ENCODE data around the gene FAM237A.

DNA sequence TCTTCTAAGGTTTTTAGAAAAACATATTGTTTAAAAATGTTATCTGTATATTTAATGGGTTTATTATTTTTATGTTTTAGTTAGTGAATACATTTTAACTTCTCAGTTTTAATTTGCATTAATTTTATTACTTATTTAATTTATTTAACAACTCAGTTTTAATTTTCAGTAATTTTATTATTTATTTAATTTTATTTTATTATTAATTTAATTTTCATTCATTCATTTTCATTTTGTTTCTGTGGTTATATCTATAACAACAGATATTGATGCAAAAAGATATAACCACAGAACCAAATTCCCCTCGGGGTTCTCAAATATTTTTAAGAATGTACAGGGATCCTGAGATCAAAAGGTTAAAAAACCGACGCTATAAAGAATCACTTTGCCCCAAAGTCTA is 23.0 kb downstream of the FAM237A start:
- TF ChIP-seq, protein P1, sequence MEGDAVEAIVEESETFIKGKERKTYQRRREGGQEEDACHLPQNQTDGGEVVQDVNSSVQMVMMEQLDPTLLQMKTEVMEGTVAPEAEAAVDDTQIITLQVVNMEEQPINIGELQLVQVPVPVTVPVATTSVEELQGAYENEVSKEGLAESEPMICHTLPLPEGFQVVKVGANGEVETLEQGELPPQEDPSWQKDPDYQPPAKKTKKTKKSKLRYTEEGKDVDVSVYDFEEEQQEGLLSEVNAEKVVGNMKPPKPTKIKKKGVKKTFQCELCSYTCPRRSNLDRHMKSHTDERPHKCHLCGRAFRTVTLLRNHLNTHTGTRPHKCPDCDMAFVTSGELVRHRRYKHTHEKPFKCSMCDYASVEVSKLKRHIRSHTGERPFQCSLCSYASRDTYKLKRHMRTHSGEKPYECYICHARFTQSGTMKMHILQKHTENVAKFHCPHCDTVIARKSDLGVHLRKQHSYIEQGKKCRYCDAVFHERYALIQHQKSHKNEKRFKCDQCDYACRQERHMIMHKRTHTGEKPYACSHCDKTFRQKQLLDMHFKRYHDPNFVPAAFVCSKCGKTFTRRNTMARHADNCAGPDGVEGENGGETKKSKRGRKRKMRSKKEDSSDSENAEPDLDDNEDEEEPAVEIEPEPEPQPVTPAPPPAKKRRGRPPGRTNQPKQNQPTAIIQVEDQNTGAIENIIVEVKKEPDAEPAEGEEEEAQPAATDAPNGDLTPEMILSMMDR (IDR thresholded peaks at IDR 0.05) = no peak
- TF ChIP-seq POLR2A (IDR thresholded peaks at IDR 0.05) = no peak

Data from lower leg skin (tissue), 3 donors.